Measurements from ENCODE around the gene PAX6. TPM values are rescaled to one million over a fixed set of nuclear protein-coding genes. Genes with fewer than 3 reads are reported as not detected.

The PAX6 gene
- polyA plus RNA-seq, 1 donor (not counting 4 experiments of a cell fraction or from before 2014, with no cell fraction given): 0.12 TPM

DNA sequence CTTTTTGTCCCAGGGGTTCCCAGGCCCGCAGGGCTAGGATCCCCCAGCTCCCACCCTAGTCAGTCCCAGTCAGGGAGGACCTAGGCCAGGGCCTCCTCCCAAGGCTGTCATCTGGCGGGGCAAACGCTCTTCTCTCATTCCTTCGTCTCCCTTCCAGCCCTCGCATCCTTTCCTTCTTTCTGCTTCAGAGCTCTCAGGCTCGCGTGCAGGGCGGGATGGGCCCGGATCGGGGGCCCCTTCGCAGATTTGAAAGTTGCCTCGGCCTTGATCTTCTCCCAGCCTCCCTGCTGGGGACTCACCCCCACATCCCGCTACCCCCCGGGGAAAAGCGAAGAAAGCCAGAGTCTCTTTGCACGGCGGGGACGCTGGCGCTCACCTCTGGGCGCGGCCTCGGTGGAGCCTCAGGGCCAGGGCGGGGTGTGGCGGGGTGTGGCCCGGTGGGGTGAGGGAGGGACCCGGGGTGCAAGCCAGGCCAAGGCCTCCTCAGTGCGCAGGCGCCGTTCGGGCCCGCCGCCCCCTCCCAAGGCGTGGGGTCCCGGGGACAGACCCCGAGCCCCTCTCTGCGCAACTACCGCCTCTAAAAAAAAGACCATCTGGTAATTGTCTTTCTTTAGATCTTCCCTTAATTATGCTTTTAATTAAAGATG is 14.8 kb upstream of the PAX6 start:
- Histone ChIP-seq H3K27me3 (ENCODE audit: control insufficient read depth, extremely low read depth, insufficient read depth, low read length) (peaks cover 84% of the 10 kb centered on the region), H3K4me2 (ENCODE audit: control insufficient read depth, extremely low read depth, insufficient read depth, low read depth, low read length) (no peak overlapping the region), H4K20me1 (ENCODE audit: control insufficient read depth, extremely low read depth, insufficient read depth, low read length) (peaks cover 4% of the 10 kb centered on the region), H3K36me3 (ENCODE audit: control insufficient read depth in 2 of 2, extremely low read depth in 1 of 2, insufficient read depth in 2 of 2, low read length in 2 of 2) (no peaks in the 10 kb centered on the region), H3K4me1 (ENCODE audit: control insufficient read depth, extremely low read depth, insufficient read depth, low read length) (no peaks in the 10 kb centered on the region), H3K9ac (ENCODE audit: control insufficient read depth, extremely low read depth, insufficient read depth, low read length) (no peak overlapping the region), H3K9me1 (ENCODE audit: control insufficient read depth, extremely low read depth, insufficient read depth, low read length) (no peaks in the 10 kb centered on the region), H2AFZ (ENCODE audit: control insufficient read depth, low read length) (no peak overlapping the region), H3K4me3 (ENCODE audit: control insufficient read depth in 2 of 3, extremely low read depth in 1 of 3, insufficient read depth in 2 of 3, low read depth in 1 of 3, low read length in 3 of 3) (no peak overlapping the region), H3K27ac (ENCODE audit: control insufficient read depth, insufficient read depth, low read length) (no peak overlapping the region), H3K79me2 (ENCODE audit: control insufficient read depth, insufficient read depth, low read length) (no peaks in the 10 kb centered on the region), H3K9me3 (ENCODE audit: control insufficient read depth, low read depth, low read length) (no peaks in the 10 kb centered on the region)
- FAIRE-seq: no peak
- dilution Hi-C loops (cut with MboI; ENCODE audit: extremely low pct_ligation_motif_present, low sequenced_read_pairs): no loop called here
- TF ChIP-seq EZH2 (IDR thresholded peaks at IDR 0.05; ENCODE audit: low read length): no peak
- TF ChIP-seq, protein P1, sequence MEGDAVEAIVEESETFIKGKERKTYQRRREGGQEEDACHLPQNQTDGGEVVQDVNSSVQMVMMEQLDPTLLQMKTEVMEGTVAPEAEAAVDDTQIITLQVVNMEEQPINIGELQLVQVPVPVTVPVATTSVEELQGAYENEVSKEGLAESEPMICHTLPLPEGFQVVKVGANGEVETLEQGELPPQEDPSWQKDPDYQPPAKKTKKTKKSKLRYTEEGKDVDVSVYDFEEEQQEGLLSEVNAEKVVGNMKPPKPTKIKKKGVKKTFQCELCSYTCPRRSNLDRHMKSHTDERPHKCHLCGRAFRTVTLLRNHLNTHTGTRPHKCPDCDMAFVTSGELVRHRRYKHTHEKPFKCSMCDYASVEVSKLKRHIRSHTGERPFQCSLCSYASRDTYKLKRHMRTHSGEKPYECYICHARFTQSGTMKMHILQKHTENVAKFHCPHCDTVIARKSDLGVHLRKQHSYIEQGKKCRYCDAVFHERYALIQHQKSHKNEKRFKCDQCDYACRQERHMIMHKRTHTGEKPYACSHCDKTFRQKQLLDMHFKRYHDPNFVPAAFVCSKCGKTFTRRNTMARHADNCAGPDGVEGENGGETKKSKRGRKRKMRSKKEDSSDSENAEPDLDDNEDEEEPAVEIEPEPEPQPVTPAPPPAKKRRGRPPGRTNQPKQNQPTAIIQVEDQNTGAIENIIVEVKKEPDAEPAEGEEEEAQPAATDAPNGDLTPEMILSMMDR (optimal IDR thresholded peaks at IDR 0.05 in 1 of 3, IDR thresholded peaks at IDR 0.05 in 1 of 3, conservative IDR thresholded peaks at IDR 0.05 in 1 of 3; ENCODE audit: extremely low read depth in 1 of 3, insufficient read depth in 2 of 3, low read length in 3 of 3): no peak
- no peak for DNase-seq (ENCODE audit: low read depth, low spot score)

DNA sequence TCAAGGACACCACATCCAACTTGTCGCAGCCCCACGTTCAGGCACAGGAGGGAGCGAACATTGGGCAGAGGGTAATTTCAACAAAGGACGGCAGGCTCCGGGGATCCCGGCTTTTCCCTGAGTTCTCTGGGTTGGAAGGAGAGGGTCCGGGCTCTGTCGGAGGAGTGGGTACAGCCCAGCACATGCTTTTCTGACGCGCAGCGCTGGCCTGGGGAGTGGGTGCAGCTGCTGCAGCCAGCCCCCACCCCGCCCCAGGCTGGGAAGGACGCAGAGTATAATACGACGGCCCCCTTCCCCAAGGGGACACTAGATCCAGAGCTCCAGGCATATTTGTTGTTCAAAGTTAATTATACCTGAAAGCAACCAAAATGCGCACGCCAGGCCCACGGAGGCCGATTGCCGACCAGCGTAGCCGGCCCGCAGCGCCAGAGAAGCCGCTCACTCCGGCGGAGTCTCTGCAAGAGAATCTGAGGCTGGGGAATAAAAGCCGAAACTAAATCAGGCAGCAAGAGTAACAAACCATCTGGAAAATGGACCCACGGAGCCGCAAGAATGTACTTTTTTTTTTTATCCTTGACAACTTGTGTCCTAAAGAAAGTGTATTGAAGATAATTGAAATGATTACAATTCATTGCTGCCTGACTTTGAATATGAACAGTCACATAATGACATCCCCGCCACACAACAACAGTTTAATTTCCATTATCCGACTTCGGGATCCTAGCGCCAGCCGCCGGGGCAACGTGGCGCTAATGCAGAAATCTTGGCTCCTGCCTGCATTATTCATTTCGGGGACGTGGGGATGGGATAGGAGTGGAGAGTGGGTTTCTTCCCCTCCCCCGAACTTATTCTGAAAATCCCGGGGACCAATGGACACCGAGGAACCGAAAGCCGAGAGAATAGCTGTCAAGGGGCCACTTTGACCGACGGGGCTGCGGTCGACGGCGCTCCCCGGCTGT is 14.0 kb upstream of the PAX6 start:
- Histone ChIP-seq H3K4me1 (ENCODE audit: control insufficient read depth, extremely low read depth, insufficient read depth, low read length) (no peaks in the 10 kb centered on the region), H4K20me1 (ENCODE audit: control insufficient read depth, extremely low read depth, insufficient read depth, low read length) (peaks cover 4% of the 10 kb centered on the region), H3K79me2 (ENCODE audit: control insufficient read depth, insufficient read depth, low read length) (no peaks in the 10 kb centered on the region), H3K4me3 (ENCODE audit: control insufficient read depth in 2 of 3, extremely low read depth in 1 of 3, insufficient read depth in 2 of 3, low read depth in 1 of 3, low read length in 3 of 3) (no peak overlapping the region), H3K9me1 (ENCODE audit: control insufficient read depth, extremely low read depth, insufficient read depth, low read length) (no peaks in the 10 kb centered on the region), H3K36me3 (ENCODE audit: control insufficient read depth in 2 of 2, extremely low read depth in 1 of 2, insufficient read depth in 2 of 2, low read length in 2 of 2) (no peaks in the 10 kb centered on the region), H3K9ac (ENCODE audit: control insufficient read depth, extremely low read depth, insufficient read depth, low read length) (no peak overlapping the region), H3K27ac (ENCODE audit: control insufficient read depth, insufficient read depth, low read length) (no peak overlapping the region), H3K9me3 (ENCODE audit: control insufficient read depth, low read depth, low read length) (no peaks in the 10 kb centered on the region), H2AFZ (ENCODE audit: control insufficient read depth, low read length) (no peak overlapping the region), H3K4me2 (ENCODE audit: control insufficient read depth, extremely low read depth, insufficient read depth, low read depth, low read length) (no peak overlapping the region), H3K27me3 (ENCODE audit: control insufficient read depth, extremely low read depth, insufficient read depth, low read length) (peaks cover 92% of the 10 kb centered on the region)
- FAIRE-seq (no peak), DNase-seq (ENCODE audit: low read depth, low spot score) (no peak)
- TF ChIP-seq, protein P1 (optimal IDR thresholded peaks at IDR 0.05 in 1 of 3, IDR thresholded peaks at IDR 0.05 in 1 of 3, conservative IDR thresholded peaks at IDR 0.05 in 1 of 3; ENCODE audit: extremely low read depth in 1 of 3, insufficient read depth in 2 of 3, low read length in 3 of 3): no peak
- TF ChIP-seq EZH2 (IDR thresholded peaks at IDR 0.05; ENCODE audit: low read length): peak; percentile 99
- dilution Hi-C loops (cut with MboI; ENCODE audit: extremely low pct_ligation_motif_present, low sequenced_read_pairs): no loop called here

Data from keratinocyte (primary cell).